ENCODE results near the gene TMEM143. TPM values are rescaled to one million over a fixed set of nuclear protein-coding genes. Genes with fewer than 3 reads are reported as not detected.
"Not testable (repeated sequence)": the region's sequence is repeated elsewhere in the genome, so short reads cannot be mapped to it uniquely, and the experiment has no call there.

The TMEM143 gene
- total RNA-seq, 1 donor: 4.3 TPM

DNA sequence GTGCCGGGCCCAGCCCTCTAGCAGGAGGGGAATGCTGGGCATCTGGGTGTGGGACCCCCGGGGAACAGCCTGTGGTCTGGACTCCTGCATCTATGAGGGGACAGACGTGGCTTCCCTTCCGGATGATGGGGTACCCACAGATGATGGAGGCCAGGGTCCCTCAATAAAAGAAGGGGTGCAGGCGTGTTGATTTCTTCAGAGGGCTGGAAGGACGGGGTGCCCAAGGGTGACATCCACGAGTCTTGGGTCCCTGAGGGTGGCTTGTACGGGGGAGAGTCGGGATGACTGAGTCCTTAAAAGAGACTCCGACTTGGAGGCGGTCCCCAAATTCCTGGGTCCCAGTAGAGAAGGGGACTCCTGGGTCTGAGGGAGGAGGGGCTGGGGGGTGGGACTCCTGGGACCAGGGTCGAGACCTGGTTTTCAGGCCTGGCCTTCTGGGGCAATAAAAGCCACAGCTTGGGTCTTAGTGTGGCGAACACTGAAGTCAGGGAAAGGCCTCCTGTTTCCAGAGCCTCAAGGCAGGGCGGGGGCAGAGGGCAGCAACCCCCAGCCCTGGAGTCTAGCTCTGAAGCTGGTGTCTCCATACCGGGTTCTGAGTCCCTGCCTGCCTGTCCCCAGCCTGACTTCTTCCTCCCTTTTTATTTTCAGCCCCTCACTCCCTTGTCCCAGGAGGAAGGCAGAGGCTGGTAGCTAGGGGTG is 29.3 kb upstream of the TMEM143 start:
- peak overlapping the region; percentile 36 for H3K4me2 ChIP-seq (ENCODE audit: insufficient read depth, low read length)

DNA sequence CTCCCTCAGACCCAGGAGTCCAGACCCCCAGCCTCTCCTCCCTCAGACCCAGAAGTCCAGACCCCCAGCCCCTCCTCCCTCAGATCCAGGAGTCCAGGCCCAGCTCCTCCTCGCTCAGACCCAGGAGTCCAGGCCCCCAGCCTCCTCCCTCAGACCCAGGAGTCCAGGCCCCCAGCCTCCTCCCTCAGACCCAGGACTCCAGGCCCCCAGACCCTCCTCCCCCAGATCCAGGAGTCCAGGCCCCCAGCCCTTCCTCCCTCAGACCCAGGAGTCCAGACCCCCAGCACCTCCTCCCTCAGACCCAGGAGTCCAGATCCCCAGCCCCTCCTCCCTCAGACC is 28.2 kb upstream of the TMEM143 start:
- peaks cover 44% of the 10 kb centered on the region for H3K27me3 ChIP-seq (ENCODE audit: insufficient read depth, low read length)
- peaks cover 19% of the 10 kb centered on the region for H4K20me1 ChIP-seq (ENCODE audit: insufficient read depth, low read length)
- peaks cover 42% of the 10 kb centered on the region for H3K79me2 ChIP-seq (ENCODE audit: insufficient read depth, low read length)
- DNase-seq (ENCODE audit: insufficient read length, low spot score, missing footprints); H3K4me2 ChIP-seq (ENCODE audit: insufficient read depth, low read length); H3K27ac ChIP-seq (ENCODE audit: low read depth, low read length); H3K9me3 ChIP-seq (ENCODE audit: low read depth, low read length); H3K4me1 ChIP-seq (ENCODE audit: insufficient read depth, low read length); H3K4me3 ChIP-seq (ENCODE audit: insufficient read depth, low read length); H2AFZ ChIP-seq (ENCODE audit: low read length): not testable (repeated sequence)
- H3K36me3 ChIP-seq (ENCODE audit: insufficient read depth, low read length): peaks cover 24% of the 10 kb centered on the region

More for the DNA sequence above, 29.3 kb upstream of the TMEM143 start:
- Histone ChIP-seq H4K20me1 (ENCODE audit: insufficient read depth, low read length) (peaks cover 11% of the 10 kb centered on the region), H3K27ac (ENCODE audit: low read depth, low read length) (no peak overlapping the region), H3K9me3 (ENCODE audit: low read depth, low read length) (no peaks in the 10 kb centered on the region), H3K79me2 (ENCODE audit: insufficient read depth, low read length) (peaks cover 34% of the 10 kb centered on the region), H3K4me1 (ENCODE audit: insufficient read depth, low read length) (peaks cover 10% of the 10 kb centered on the region), H3K36me3 (ENCODE audit: insufficient read depth, low read length) (peaks cover 14% of the 10 kb centered on the region), H3K27me3 (ENCODE audit: insufficient read depth, low read length) (peaks cover 53% of the 10 kb centered on the region), H2AFZ (ENCODE audit: low read length) (no peak overlapping the region), H3K4me3 (ENCODE audit: insufficient read depth, low read length) (no peak overlapping the region)
- no peak for DNase-seq (ENCODE audit: insufficient read length, low spot score, missing footprints)
- TF ChIP-seq, protein P1, sequence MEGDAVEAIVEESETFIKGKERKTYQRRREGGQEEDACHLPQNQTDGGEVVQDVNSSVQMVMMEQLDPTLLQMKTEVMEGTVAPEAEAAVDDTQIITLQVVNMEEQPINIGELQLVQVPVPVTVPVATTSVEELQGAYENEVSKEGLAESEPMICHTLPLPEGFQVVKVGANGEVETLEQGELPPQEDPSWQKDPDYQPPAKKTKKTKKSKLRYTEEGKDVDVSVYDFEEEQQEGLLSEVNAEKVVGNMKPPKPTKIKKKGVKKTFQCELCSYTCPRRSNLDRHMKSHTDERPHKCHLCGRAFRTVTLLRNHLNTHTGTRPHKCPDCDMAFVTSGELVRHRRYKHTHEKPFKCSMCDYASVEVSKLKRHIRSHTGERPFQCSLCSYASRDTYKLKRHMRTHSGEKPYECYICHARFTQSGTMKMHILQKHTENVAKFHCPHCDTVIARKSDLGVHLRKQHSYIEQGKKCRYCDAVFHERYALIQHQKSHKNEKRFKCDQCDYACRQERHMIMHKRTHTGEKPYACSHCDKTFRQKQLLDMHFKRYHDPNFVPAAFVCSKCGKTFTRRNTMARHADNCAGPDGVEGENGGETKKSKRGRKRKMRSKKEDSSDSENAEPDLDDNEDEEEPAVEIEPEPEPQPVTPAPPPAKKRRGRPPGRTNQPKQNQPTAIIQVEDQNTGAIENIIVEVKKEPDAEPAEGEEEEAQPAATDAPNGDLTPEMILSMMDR (IDR thresholded peaks at IDR 0.05; ENCODE audit: extremely low read depth, low read depth, low read length): no peak

- Histone ChIP-seq H3K79me2 (ENCODE audit: insufficient read depth, low read length) (peaks cover 43% of the 10 kb centered on the region), H4K20me1 (ENCODE audit: insufficient read depth, low read length) (peaks cover 20% of the 10 kb centered on the region), H3K4me1 (ENCODE audit: insufficient read depth, low read length) (peaks cover 4% of the 10 kb centered on the region), H3K4me2 (ENCODE audit: insufficient read depth, low read length) (peak within 1 kb of the TSS; percentile 88), H3K9me3 (ENCODE audit: low read depth, low read length) (no peaks in the 10 kb centered on the region), H3K27ac (ENCODE audit: low read depth, low read length) (peak within 1 kb of the TSS; percentile 98), H3K36me3 (ENCODE audit: insufficient read depth, low read length) (peaks cover 30% of the 10 kb centered on the region), H3K27me3 (ENCODE audit: insufficient read depth, low read length) (peaks cover 39% of the 10 kb centered on the region), H3K4me3 (ENCODE audit: insufficient read depth, low read length) (peak within 1 kb of the TSS; percentile 95), H2AFZ (ENCODE audit: low read length) (peak within 1 kb of the TSS; percentile 86)
- TF ChIP-seq, protein P1 (IDR thresholded peaks at IDR 0.05; ENCODE audit: extremely low read depth, low read depth, low read length): peak; percentile 82
- DNase-seq (ENCODE audit: insufficient read length, low spot score, missing footprints): peak; percentile 99
Measured at GRCh38 chr19:48391100-48392005, 27.6 kb upstream of the TMEM143 start, which contains the start of gene KDELR1. Gene KDELR1, minus strand, starts transcription at chr19:48391551. Its CDS starts 193 bp downstream, at chr19:48391358.

DNA sequence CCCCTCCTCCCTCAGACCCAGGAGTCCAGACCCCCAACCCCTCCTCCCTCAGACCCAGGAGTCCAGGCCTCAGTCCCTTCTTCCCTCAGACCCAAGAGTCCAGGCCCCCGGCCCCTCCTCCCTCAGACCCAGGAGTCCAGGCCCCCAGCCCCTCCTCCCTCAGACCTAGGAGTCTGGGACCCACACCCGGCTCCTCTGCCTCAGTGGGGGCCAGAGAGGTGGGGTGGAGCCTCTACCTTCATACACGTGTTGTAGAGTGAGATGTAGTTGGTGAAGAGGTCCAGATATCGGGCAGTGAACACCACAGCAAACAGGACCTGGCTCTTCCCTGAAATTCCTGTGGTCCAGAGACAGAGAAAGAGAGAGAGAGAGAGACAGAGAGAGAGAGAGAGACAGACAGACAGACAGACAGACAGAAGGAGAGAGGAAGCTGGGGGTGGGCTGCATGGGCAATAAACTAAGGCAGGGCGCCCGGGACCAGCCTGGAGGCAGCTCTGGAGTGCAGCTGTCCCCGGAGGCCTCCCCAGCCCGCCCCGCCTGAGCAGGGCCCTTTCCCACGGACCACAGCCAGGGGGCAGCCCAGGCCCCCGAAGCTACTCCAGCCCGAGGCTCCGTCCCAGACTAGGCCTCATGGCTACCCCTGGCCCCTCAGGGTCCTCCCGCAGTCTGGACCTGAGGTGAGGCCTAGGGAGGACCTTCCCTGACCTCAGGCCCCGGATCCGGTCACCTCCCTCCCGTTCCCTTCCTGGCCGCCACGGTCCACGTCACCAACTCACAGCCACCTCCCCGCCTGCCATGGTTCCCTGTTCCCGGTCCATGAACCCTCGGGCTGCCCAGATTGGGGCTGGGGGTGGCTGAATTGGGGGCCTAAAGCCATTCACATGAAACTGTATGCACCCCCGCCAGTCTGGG is 26.7 kb upstream of the TMEM143 start:
- peaks cover 43% of the 10 kb centered on the region for H3K79me2 ChIP-seq (ENCODE audit: insufficient read depth, low read length)
- DNase-seq (ENCODE audit: insufficient read length, low spot score, missing footprints): peak; percentile 96
- H3K4me2 ChIP-seq (ENCODE audit: insufficient read depth, low read length): peak overlapping the region; percentile 88
- H3K27me3 ChIP-seq (ENCODE audit: insufficient read depth, low read length): peaks cover 30% of the 10 kb centered on the region
- peaks cover 39% of the 10 kb centered on the region for H3K36me3 ChIP-seq (ENCODE audit: insufficient read depth, low read length)
- peaks cover 4% of the 10 kb centered on the region for H3K4me1 ChIP-seq (ENCODE audit: insufficient read depth, low read length)
- peaks cover 28% of the 10 kb centered on the region for H4K20me1 ChIP-seq (ENCODE audit: insufficient read depth, low read length)
- peak overlapping the region; percentile 86 for H2AFZ ChIP-seq (ENCODE audit: low read length)
- TF ChIP-seq, protein P1 (IDR thresholded peaks at IDR 0.05; ENCODE audit: extremely low read depth, low read depth, low read length): peak; percentile 39
- no peaks in the 10 kb centered on the region for H3K9me3 ChIP-seq (ENCODE audit: low read depth, low read length)
- H3K4me3 ChIP-seq (ENCODE audit: insufficient read depth, low read length): peak overlapping the region; percentile 95
- H3K27ac ChIP-seq (ENCODE audit: low read depth, low read length): peak overlapping the region; percentile 98

All from osteoblast (primary cell).